Measurements from ENCODE around the gene CABLES1. TPM values are rescaled to one million over a fixed set of nuclear protein-coding genes. Genes with fewer than 3 reads are reported as not detected.

The CABLES1 gene
- total and polyA plus RNA-seq, 2 of the 8 experiments (the other 6 are each of a cell fraction or from before 2014, with no cell fraction given): 9.2 to 26.4 TPM

GRCh38 chr18:23263551-23264235 lies 128.4 kb downstream of the CABLES1 start (continued):
- TF ChIP-seq CHD7 (IDR thresholded peaks at IDR 0.05; ENCODE audit: insufficient replicate concordance, low read length): no peak
- TF ChIP-seq TBP (IDR thresholded peaks at IDR 0.05; ENCODE audit: low read depth, low read length): no peak
- no peak for TF ChIP-seq USF2 (IDR thresholded peaks at IDR 0.05; ENCODE audit: low read length)
- no peak for TF ChIP-seq E2F6 (IDR thresholded peaks at IDR 0.05)
- TF ChIP-seq ATF3 (IDR thresholded peaks at IDR 0.05; ENCODE audit: insufficient read depth, low read depth, low read length): no peak
- TF ChIP-seq CREB1 (IDR thresholded peaks at IDR 0.05): no peak
- no peak for TF ChIP-seq HDAC6 (IDR thresholded peaks at IDR 0.05; ENCODE audit: low read depth, low read length)
- TF ChIP-seq POLR2A (IDR thresholded peaks at IDR 0.05; ENCODE audit: control extremely low read depth in 1 of 2, low read depth in 2 of 2, low read length in 2 of 2): no peak
